ENCODE measurements around the gene ADAMTS16. TPM values are rescaled to one million over a fixed set of nuclear protein-coding genes. Genes with fewer than 3 reads are reported as not detected.

The ADAMTS16 gene
- total RNA-seq: not detected in 2 replicates

GRCh38 chr5:5139777-5140478 is at the start of gene ADAMTS16:
ADAMTS16 (plus strand) TSS chr5:5140330; CDS start chr5:5140468, 138 bp downstream.

Small RNA genes lying within 50 kb of the gene (small RNA-seq; reads per million reads assigned to genes)
- not detected for gene RN7SKP73
